ENCODE results near the gene RRP9. TPM values are rescaled to one million over a fixed set of nuclear protein-coding genes. Genes with fewer than 3 reads are reported as not detected.
A peak's percentile ranks its signal among the peaks of the same experiment; 100 is the strongest.

Gene RRP9
- total RNA-seq, 6 experiments from 2014 or later = 5.2 to 10.8 (median 7.6) TPM

GRCh38 chr3:51943451-51944391 is 2.0 kb upstream of the RRP9 start:
- Histone ChIP-seq H3K27me3 (no peaks in the 10 kb centered on the region), H3K4me1 (peaks cover 0 to 27% (median 10%) of the 10 kb centered on the region in 4 donors), H3K4me3 (peak overlapping the region; percentile 37 to 92 (median 64)), H3K27ac (peak overlapping the region in 2 of 3 donors; percentile 89 to 93), H3K36me3 (peaks cover 0 to 4% (median 0%) of the 10 kb centered on the region in 4 donors), H3K9me3 (no peaks in the 10 kb centered on the region)
- intact Hi-C loops (cut with DNase I) = loop anchor here in 1 of 2 donors (5.0 kb wide), 1 partner anchor 44 kb away; no protein-coding TSS in a partner anchor
- DNase-seq (peak in 2 of 3 donors; percentile 50 to 56), ATAC-seq (no peak)
- 83% methylated on average over 1 of the region's 21 CpGs for WGBS (ENCODE audit: insufficient coverage, low coverage, low lambda C conversion rate, missing lambda C conversion rate)
- TF ChIP-seq POLR2A (IDR thresholded peaks at IDR 0.05) (no peak), CTCF (IDR thresholded peaks at IDR 0.05) (no peak)

- TF ChIP-seq POLR2A (IDR thresholded peaks at IDR 0.05) = peak; percentile 44
- TF ChIP-seq CTCF (IDR thresholded peaks at IDR 0.05) = no peak
- H3K27me3 ChIP-seq = no peaks in the 10 kb centered on the region
- peaks cover 0 to 27% (median 10%) of the 10 kb centered on the region in 4 donors for H3K4me1 ChIP-seq
- intact Hi-C loops (cut with DNase I) = loop anchor here in 1 of 2 donors (5.0 kb wide), 1 partner anchor 44 kb away; no protein-coding TSS in a partner anchor
- ATAC-seq (peak; percentile 45 to 61 (median 52)), DNase-seq (peak; percentile 69 to 74 (median 72))
- H3K9me3 ChIP-seq = no peaks in the 10 kb centered on the region
- 0% methylated on average over 1 of the region's 17 CpGs for WGBS (ENCODE audit: insufficient coverage, low coverage, low lambda C conversion rate, missing lambda C conversion rate)
- peak overlapping the region; percentile 89 to 93 (median 89) for H3K27ac ChIP-seq
- peaks cover 0 to 5% (median 0%) of the 10 kb centered on the region in 4 donors for H3K36me3 ChIP-seq
- H3K4me3 ChIP-seq = peak overlapping the region; percentile 37 to 92 (median 64)
These were observed 1.1 kb upstream of the RRP9 start for GRCh38 chr3:51942603-51943450.

- peaks cover 0 to 27% (median 10%) of the 10 kb centered on the region in 4 donors for H3K4me1 ChIP-seq
- intact Hi-C loops (cut with DNase I) = loop anchor here in 1 of 2 donors (5.0 kb wide), 1 partner anchor 46 kb away; no protein-coding TSS in a partner anchor
- no peaks in the 10 kb centered on the region for H3K9me3 ChIP-seq
- 1% methylated on average over 10 of the region's 20 CpGs for WGBS (ENCODE audit: insufficient coverage, low coverage, low lambda C conversion rate, missing lambda C conversion rate)
- H3K27ac ChIP-seq = peak overlapping the region in 1 of 3 donors; percentile 60
- ATAC-seq = no peak
- H3K27me3 ChIP-seq = no peaks in the 10 kb centered on the region
- TF ChIP-seq POLR2A (IDR thresholded peaks at IDR 0.05) (no peak), CTCF (IDR thresholded peaks at IDR 0.05) (no peak)
- H3K4me3 ChIP-seq = peak overlapping the region; percentile 73 to 93 (median 92)
- DNase-seq = no peak
- peaks cover 0 to 17% (median 3%) of the 10 kb centered on the region in 4 donors for H3K36me3 ChIP-seq
These were observed 274 bp downstream of the RRP9 start for GRCh38 chr3:51941463-51941797.
